ENCODE results near the gene IGDCC3. TPM values are rescaled to one million over a fixed set of nuclear protein-coding genes. Genes with fewer than 3 reads are reported as not detected.

The IGDCC3 gene
- total and polyA plus RNA-seq, 2 donors (not counting 1 experiment from before 2014, with no cell fraction given) = not detected

DNA sequence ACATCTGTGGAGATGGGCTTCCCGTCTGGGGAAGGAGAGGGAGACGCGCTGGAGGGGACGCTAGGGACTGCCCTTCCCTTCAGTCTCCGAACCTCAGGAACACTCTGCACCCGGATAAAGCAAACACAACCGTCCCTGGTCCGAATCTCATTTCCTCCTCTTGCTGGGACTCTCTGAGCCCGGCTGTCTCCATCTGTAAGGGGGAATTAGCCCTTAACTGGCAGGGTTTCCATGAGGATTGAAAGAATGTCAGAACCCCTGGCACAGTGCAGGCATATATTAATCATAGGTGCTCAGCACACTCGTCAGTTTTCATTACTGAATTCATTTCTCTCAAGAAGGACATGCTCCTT, 19.1 kb upstream of the IGDCC3 start:
- H3K27ac Mint-ChIP-seq = no peak overlapping the region
- no peak overlapping the region for H3K4me3 ChIP-seq (ENCODE audit: control extremely low read depth in 1 of 5, extremely low read depth in 1 of 5, insufficient read depth in 1 of 5, low read depth in 2 of 5, low read length in 4 of 5)
- peak overlapping the region; percentile 33 for H2AFZ ChIP-seq (ENCODE audit: insufficient read depth, low read depth, low read length, poor library complexity, severe bottlenecking)
- DNase-seq (no peak), ATAC-seq (ENCODE audit: low read depth) (no peak)
- 10% methylated on average over 4 of the region's 10 CpGs for WGBS (ENCODE audit: insufficient coverage)
- intact Hi-C loops (cut with micrococcal nuclease) = no loop called here
- H3K4me3 Mint-ChIP-seq = no peak overlapping the region
- H3K36me3 ChIP-seq (replicated peaks in 1 of 2; ENCODE audit: control extremely low read depth in 1 of 2, control insufficient read depth in 1 of 2, extremely low read depth in 1 of 2, insufficient read depth in 2 of 2, low read length in 1 of 2) = no peaks in the 10 kb centered on the region
- H3K4me1 ChIP-seq (ENCODE audit: control insufficient read depth in 2 of 2, insufficient read depth in 2 of 2, low read length in 2 of 2) = peaks cover 11 to 17% of the 10 kb centered on the region in 2 donors
- ChIA-PET CTCF (interaction anchor here (1.2 kb wide), 1 partner anchor 78 kb away, joined by 6 read pairs; no protein-coding TSS in a partner anchor), POLR2A (no interaction called here)
- no peaks in the 10 kb centered on the region for H3K79me2 ChIP-seq (ENCODE audit: control insufficient read depth, insufficient read depth, low read length)
- no peaks in the 10 kb centered on the region for H3K9me3 Mint-ChIP-seq (ENCODE audit: insufficient read depth)
- no peaks in the 10 kb centered on the region for H3K9me3 ChIP-seq (ENCODE audit: control extremely low read depth in 1 of 3, control insufficient read depth in 2 of 3, insufficient read depth in 1 of 3, low read length in 2 of 3)
- H3K4me2 ChIP-seq (replicated peaks; ENCODE audit: low read depth, low read length, poor library complexity, severe bottlenecking) = no peak overlapping the region
- H3K27me3 Mint-ChIP-seq = peaks cover 68% of the 10 kb centered on the region
- H3K4me1 Mint-ChIP-seq = peaks cover 8% of the 10 kb centered on the region
- H3K27ac ChIP-seq (ENCODE audit: low read length in 2 of 2) = no peak overlapping the region
- no peaks in the 10 kb centered on the region for H4K20me1 ChIP-seq (ENCODE audit: control insufficient read depth, insufficient read depth, low read length, poor library complexity, severe bottlenecking)
- no peak overlapping the region for H3K9ac ChIP-seq (ENCODE audit: low read length)
- H3K27me3 ChIP-seq (replicated peaks in 1 of 4; ENCODE audit: control extremely low read depth in 1 of 4, control insufficient read depth in 3 of 4, insufficient read depth in 4 of 4, low read length in 3 of 4) = peaks cover 0 to 40% (median 29%) of the 10 kb centered on the region in 4 experiments
- TF ChIP-seq, protein P1, sequence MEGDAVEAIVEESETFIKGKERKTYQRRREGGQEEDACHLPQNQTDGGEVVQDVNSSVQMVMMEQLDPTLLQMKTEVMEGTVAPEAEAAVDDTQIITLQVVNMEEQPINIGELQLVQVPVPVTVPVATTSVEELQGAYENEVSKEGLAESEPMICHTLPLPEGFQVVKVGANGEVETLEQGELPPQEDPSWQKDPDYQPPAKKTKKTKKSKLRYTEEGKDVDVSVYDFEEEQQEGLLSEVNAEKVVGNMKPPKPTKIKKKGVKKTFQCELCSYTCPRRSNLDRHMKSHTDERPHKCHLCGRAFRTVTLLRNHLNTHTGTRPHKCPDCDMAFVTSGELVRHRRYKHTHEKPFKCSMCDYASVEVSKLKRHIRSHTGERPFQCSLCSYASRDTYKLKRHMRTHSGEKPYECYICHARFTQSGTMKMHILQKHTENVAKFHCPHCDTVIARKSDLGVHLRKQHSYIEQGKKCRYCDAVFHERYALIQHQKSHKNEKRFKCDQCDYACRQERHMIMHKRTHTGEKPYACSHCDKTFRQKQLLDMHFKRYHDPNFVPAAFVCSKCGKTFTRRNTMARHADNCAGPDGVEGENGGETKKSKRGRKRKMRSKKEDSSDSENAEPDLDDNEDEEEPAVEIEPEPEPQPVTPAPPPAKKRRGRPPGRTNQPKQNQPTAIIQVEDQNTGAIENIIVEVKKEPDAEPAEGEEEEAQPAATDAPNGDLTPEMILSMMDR (IDR thresholded peaks at IDR 0.05) = no peak
- TF ChIP-seq EZH2 (IDR thresholded peaks at IDR 0.05; ENCODE audit: borderline replicate concordance, insufficient read depth, low read depth, low read length, poor library complexity, severe bottlenecking) = no peak

GRCh38 chr15:65396283-65396964, 18.6 kb upstream of the IGDCC3 start:
- CTCF ChIA-PET = no interaction called here

More at GRCh38 chr15:65396283-65396964, 18.6 kb upstream of the IGDCC3 start:
- no peaks in the 10 kb centered on the region for H3K9me3 ChIP-seq (ENCODE audit: control extremely low read depth in 1 of 3, control insufficient read depth in 2 of 3, insufficient read depth in 1 of 3, low read length in 2 of 3)
- no peak overlapping the region for H3K9ac ChIP-seq (ENCODE audit: low read length)
- Mint-ChIP-seq H3K4me3 (no peak overlapping the region), H3K4me1 (peaks cover 8% of the 10 kb centered on the region), H3K9me3 (ENCODE audit: insufficient read depth) (no peaks in the 10 kb centered on the region), H3K27ac (no peak overlapping the region), H3K27me3 (peaks cover 68% of the 10 kb centered on the region)
- no peaks in the 10 kb centered on the region for H4K20me1 ChIP-seq (ENCODE audit: control insufficient read depth, insufficient read depth, low read length, poor library complexity, severe bottlenecking)
- peaks cover 0 to 42% (median 29%) of the 10 kb centered on the region in 4 experiments for H3K27me3 ChIP-seq (replicated peaks in 1 of 4; ENCODE audit: control extremely low read depth in 1 of 4, control insufficient read depth in 3 of 4, insufficient read depth in 4 of 4, low read length in 3 of 4)
- TF ChIP-seq, protein P1 (IDR thresholded peaks at IDR 0.05) = no peak
- TF ChIP-seq EZH2 (IDR thresholded peaks at IDR 0.05; ENCODE audit: borderline replicate concordance, insufficient read depth, low read depth, low read length, poor library complexity, severe bottlenecking) = peak; percentile 60
- no peaks in the 10 kb centered on the region for H3K36me3 ChIP-seq (replicated peaks in 1 of 2; ENCODE audit: control extremely low read depth in 1 of 2, control insufficient read depth in 1 of 2, extremely low read depth in 1 of 2, insufficient read depth in 2 of 2, low read length in 1 of 2)
- H3K4me2 ChIP-seq (replicated peaks; ENCODE audit: low read depth, low read length, poor library complexity, severe bottlenecking) = peak overlapping the region; percentile 5
- ATAC-seq (ENCODE audit: low read depth) (no peak), DNase-seq (no peak)
- 12% methylated on average over 28 of the region's 34 CpGs for WGBS (ENCODE audit: insufficient coverage)
- intact Hi-C loops (cut with micrococcal nuclease) = no loop called here
- H3K27ac ChIP-seq (ENCODE audit: low read length in 2 of 2) = no peak overlapping the region
- no peak overlapping the region for H3K4me3 ChIP-seq (ENCODE audit: control extremely low read depth in 1 of 5, extremely low read depth in 1 of 5, insufficient read depth in 1 of 5, low read depth in 2 of 5, low read length in 4 of 5)
- H3K79me2 ChIP-seq (ENCODE audit: control insufficient read depth, insufficient read depth, low read length) = no peaks in the 10 kb centered on the region
- peaks cover 11 to 17% of the 10 kb centered on the region in 2 donors for H3K4me1 ChIP-seq (ENCODE audit: control insufficient read depth in 2 of 2, insufficient read depth in 2 of 2, low read length in 2 of 2)
- POLR2A ChIA-PET = no interaction called here
- peak overlapping the region; percentile 33 for H2AFZ ChIP-seq (ENCODE audit: insufficient read depth, low read depth, low read length, poor library complexity, severe bottlenecking)
